ENCODE measurements around the gene SCN4B. TPM values are rescaled to one million over a fixed set of nuclear protein-coding genes. Genes with fewer than 3 reads are reported as not detected.

The SCN4B gene
- total and polyA plus RNA-seq, 2 of the 4 experiments (the other 2 are of a cell fraction): 0.18 to 0.44 TPM

DNA sequence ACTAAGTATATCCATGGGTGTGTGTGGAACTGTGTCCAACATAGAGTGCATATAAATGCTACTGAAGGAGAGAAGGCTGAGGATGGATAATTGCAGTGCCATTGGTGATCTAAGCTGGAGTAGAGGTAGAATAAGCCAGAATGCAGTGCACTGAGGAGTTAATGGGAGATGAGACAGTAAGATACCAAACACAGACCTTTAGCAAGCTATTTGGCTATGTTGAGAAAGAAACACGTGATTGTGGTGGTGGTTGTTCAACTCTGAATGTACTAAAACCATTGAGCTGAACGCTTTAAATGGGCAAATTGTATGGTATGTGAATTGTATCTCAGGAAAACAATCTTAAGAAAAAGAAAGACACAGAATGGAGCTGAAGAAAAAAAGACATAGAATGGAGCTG is 49.3 kb upstream of the SCN4B start:
- ChIA-PET POLR2A (ENCODE audit: unreplicated experiment) (no interaction called here), CTCF (no interaction called here)
- H3K23ac ChIP-seq (ENCODE audit: low read depth, low read length): no peak overlapping the region
- H2BK20ac ChIP-seq (ENCODE audit: low read depth, low read length): no peak overlapping the region
- no peak overlapping the region for H3K18ac ChIP-seq (ENCODE audit: low read depth, low read length)
- H3K36me3 ChIP-seq (ENCODE audit: control insufficient read depth, insufficient read depth, low read length): no peaks in the 10 kb centered on the region
- H3K9me1 ChIP-seq (ENCODE audit: insufficient read depth, low read length): no peaks in the 10 kb centered on the region
- ATAC-seq (ENCODE audit: low read depth) (no peak), DNase-seq (no peak)
- no peak overlapping the region for H3K14ac ChIP-seq (replicated peaks; ENCODE audit: low read depth, low read length)
- no peak overlapping the region for H3K4me2 ChIP-seq (ENCODE audit: low read depth, low read length)
- H3K56ac ChIP-seq (ENCODE audit: extremely low read depth, insufficient read depth, low read length): no peak overlapping the region
- H2AFZ ChIP-seq (replicated peaks; ENCODE audit: low read length, poor library complexity): no peak overlapping the region
- H4K8ac ChIP-seq (ENCODE audit: low read depth in 2 of 2, low read length in 2 of 2): no peak overlapping the region
- WGBS, 2 experiments (ENCODE audit: extremely low coverage in 2 of 2, insufficient read length in 1 of 2): 60% methylated on average over 1 of the region's 2 CpGs; no CpG with 5 or more reads in 1 of the 2 experiments
- no peaks in the 10 kb centered on the region for H4K20me1 ChIP-seq (ENCODE audit: insufficient read depth, low read length)
- no peak overlapping the region for H4K91ac ChIP-seq (ENCODE audit: insufficient read depth, low read depth, low read length)
- no peaks in the 10 kb centered on the region for H3K4me1 ChIP-seq (ENCODE audit: control insufficient read depth, insufficient read depth, low read length)
- dilution Hi-C loops (cut with HindIII; ENCODE audit: low sequenced_read_pairs, unreplicated experiment): no loop called here
- no peak overlapping the region for H2BK15ac ChIP-seq (ENCODE audit: low read depth, low read length)
- H3K9me3 ChIP-seq (ENCODE audit: control insufficient read depth, insufficient read depth, low read length): no peaks in the 10 kb centered on the region
- in situ Hi-C loops (cut with MboI; ENCODE audit: low sequenced_read_pairs): no loop called here
- no peak overlapping the region for H3K9ac ChIP-seq (ENCODE audit: low read depth, low read length)
- no peak overlapping the region for H3K4ac ChIP-seq (ENCODE audit: low read depth, low read length)
- no TSS peak for BruUV-seq (replicated peaks)
- TF ChIP-seq RFX5 (IDR thresholded peaks at IDR 0.05; ENCODE audit: low read depth, low read length) (no peak), NFE2L2 (IDR thresholded peaks at IDR 0.05; ENCODE audit: low read depth, low read length) (no peak), POLR2A (IDR thresholded peaks at IDR 0.05; ENCODE audit: low read depth, low read length) (no peak), CEBPB (IDR thresholded peaks at IDR 0.05; ENCODE audit: low read depth, low read length) (no peak), MXI1 (IDR thresholded peaks at IDR 0.05; ENCODE audit: borderline replicate concordance, low read depth, low read length) (no peak), MAFK (IDR thresholded peaks at IDR 0.05; ENCODE audit: low read depth, low read length) (no peak), CHD1 (IDR thresholded peaks at IDR 0.05; ENCODE audit: low read depth, low read length) (no peak), RAD21 (IDR thresholded peaks at IDR 0.05; ENCODE audit: low read length) (no peak), FOS (IDR thresholded peaks at IDR 0.05; ENCODE audit: low read depth, low read length) (no peak), SMC3 (IDR thresholded peaks at IDR 0.05; ENCODE audit: low read depth, low read length) (no peak)
- TF ChIP-seq, protein P1, sequence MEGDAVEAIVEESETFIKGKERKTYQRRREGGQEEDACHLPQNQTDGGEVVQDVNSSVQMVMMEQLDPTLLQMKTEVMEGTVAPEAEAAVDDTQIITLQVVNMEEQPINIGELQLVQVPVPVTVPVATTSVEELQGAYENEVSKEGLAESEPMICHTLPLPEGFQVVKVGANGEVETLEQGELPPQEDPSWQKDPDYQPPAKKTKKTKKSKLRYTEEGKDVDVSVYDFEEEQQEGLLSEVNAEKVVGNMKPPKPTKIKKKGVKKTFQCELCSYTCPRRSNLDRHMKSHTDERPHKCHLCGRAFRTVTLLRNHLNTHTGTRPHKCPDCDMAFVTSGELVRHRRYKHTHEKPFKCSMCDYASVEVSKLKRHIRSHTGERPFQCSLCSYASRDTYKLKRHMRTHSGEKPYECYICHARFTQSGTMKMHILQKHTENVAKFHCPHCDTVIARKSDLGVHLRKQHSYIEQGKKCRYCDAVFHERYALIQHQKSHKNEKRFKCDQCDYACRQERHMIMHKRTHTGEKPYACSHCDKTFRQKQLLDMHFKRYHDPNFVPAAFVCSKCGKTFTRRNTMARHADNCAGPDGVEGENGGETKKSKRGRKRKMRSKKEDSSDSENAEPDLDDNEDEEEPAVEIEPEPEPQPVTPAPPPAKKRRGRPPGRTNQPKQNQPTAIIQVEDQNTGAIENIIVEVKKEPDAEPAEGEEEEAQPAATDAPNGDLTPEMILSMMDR (conservative IDR thresholded peaks at IDR 0.05; ENCODE audit: low read depth, low read length): no peak
- TF ChIP-seq, protein P2, sequence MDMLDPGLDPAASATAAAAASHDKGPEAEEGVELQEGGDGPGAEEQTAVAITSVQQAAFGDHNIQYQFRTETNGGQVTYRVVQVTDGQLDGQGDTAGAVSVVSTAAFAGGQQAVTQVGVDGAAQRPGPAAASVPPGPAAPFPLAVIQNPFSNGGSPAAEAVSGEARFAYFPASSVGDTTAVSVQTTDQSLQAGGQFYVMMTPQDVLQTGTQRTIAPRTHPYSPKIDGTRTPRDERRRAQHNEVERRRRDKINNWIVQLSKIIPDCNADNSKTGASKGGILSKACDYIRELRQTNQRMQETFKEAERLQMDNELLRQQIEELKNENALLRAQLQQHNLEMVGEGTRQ (IDR thresholded peaks at IDR 0.05; ENCODE audit: low read depth, low read length): no peak
- TF ChIP-seq, protein P3, sequence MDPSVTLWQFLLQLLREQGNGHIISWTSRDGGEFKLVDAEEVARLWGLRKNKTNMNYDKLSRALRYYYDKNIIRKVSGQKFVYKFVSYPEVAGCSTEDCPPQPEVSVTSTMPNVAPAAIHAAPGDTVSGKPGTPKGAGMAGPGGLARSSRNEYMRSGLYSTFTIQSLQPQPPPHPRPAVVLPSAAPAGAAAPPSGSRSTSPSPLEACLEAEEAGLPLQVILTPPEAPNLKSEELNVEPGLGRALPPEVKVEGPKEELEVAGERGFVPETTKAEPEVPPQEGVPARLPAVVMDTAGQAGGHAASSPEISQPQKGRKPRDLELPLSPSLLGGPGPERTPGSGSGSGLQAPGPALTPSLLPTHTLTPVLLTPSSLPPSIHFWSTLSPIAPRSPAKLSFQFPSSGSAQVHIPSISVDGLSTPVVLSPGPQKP (IDR thresholded peaks at IDR 0.05; ENCODE audit: borderline replicate concordance, low read depth, low read length): no peak
- no peak overlapping the region for H2AK5ac ChIP-seq (ENCODE audit: low read depth, low read length)
- H2BK5ac ChIP-seq (ENCODE audit: low read depth, low read length, poor library complexity, severe bottlenecking): no peak overlapping the region
- no peaks in the 10 kb centered on the region for H3K79me1 ChIP-seq (ENCODE audit: low read depth in 1 of 2, low read length in 2 of 2)
- H3K27ac ChIP-seq (ENCODE audit: insufficient read depth, low read length): no peak overlapping the region
- intact Hi-C loops (cut with micrococcal nuclease): no loop called here
- no peak overlapping the region for H2AK9ac ChIP-seq (replicated peaks; ENCODE audit: low read depth, low read length, poor library complexity)
- H2BK120ac ChIP-seq (ENCODE audit: low read depth, low read length): no peak overlapping the region
- no peak overlapping the region for H3K4me3 ChIP-seq (ENCODE audit: insufficient read depth, low read depth, low read length)
- H3K27me3 ChIP-seq (ENCODE audit: control insufficient read depth, insufficient read depth, low read length): peaks cover 10% of the 10 kb centered on the region
- H4K5ac ChIP-seq (ENCODE audit: low read depth, low read length): no peak overlapping the region
